GM23338 (cell line): ENCODE data around the gene UBN1. TPM values are rescaled to one million over a fixed set of nuclear protein-coding genes. Genes with fewer than 3 reads are reported as not detected.

Experiments used
- ATAC-seq: fragments of 200-7000 bp; cut with Tn5 transposase; 3 replicates; pipeline ENCODE4 v1.9.1; 2020
- DNase-seq: peaks from one replicate; pipeline ENCODE4 v3.0.0-alpha.2; 2015; ENCODE audit warnings: low spot score
- H2AFZ ChIP-seq: fragments of 200-600 bp; sonication (generic); 2 replicates; pipeline ENCODE4 v1.8.0; 2016; ENCODE audit warnings: antibody characterized with exemption, mild to moderate bottlenecking, moderate library complexity
- H3F3A ChIP-seq: fragments of 200-600 bp; sonication (generic); replicated peaks from 2 replicates; pipeline ENCODE4 v1.8.0; 2017; ENCODE audit warnings: antibody characterized with exemption, mixed run types, low read depth
- H3K27ac ChIP-seq: fragments of 200-600 bp; sonication (generic); 2 replicates; pipeline ENCODE4 v1.6.1; 2016; ENCODE audit warnings: low read depth
- H3K27me3 ChIP-seq: fragments of 200-600 bp; sonication (generic); 2 replicates; pipeline ENCODE4 v1.8.0; 2016; ENCODE audit warnings: mild to moderate bottlenecking, mixed run types, moderate library complexity; ENCODE audit not compliant: insufficient read depth
- H3K36me3 ChIP-seq: fragments of 200-600 bp; sonication (generic); 2 replicates; pipeline ENCODE4 v1.8.0; 2016; ENCODE audit warnings: mild to moderate bottlenecking; ENCODE audit not compliant: insufficient read depth
- H3K4me1 ChIP-seq: fragments of 200-600 bp; sonication (generic); 2 replicates; pipeline ENCODE4 v1.8.0; 2016; ENCODE audit warnings: mild to moderate bottlenecking, moderate library complexity; ENCODE audit not compliant: insufficient read depth
- H3K4me2 ChIP-seq: fragments of 200-600 bp; sonication (generic); 2 replicates; pipeline ENCODE4 v1.7.1; 2017; ENCODE audit warnings: mixed run types
- H3K4me3 ChIP-seq: fragments of 200-600 bp; sonication (generic); 2 replicates; pipeline ENCODE4 v1.6.1; 2016; ENCODE audit warnings: mixed run types
- H3K79me2 ChIP-seq: fragments of 200-600 bp; sonication (generic); replicated peaks from 2 replicates; pipeline ENCODE4 v1.8.0; 2017; ENCODE audit warnings: mild to moderate bottlenecking; ENCODE audit not compliant: insufficient read depth
- H3K9me2 ChIP-seq: fragments of 200-600 bp; sonication (generic); 2 replicates; pipeline ENCODE4 v1.8.0; 2017; ENCODE audit not compliant: insufficient read depth
- H4K20me1 ChIP-seq: fragments of 200-600 bp; sonication (generic); replicated peaks from 2 replicates; pipeline ENCODE4 v1.8.0; 2017; ENCODE audit warnings: mild to moderate bottlenecking; ENCODE audit not compliant: insufficient read depth
- H3K27ac Mint-ChIP-seq: 2 replicates; pipeline ENCODE4 v1.8.0; 2020; ENCODE audit warnings: inconsistent platforms, mild to moderate bottlenecking, moderate library complexity, mixed read lengths
- H3K27me3 Mint-ChIP-seq: 3 replicates; pipeline ENCODE4 v1.8.0; 2022; ENCODE audit warnings: low read depth, mild to moderate bottlenecking, moderate library complexity, mixed read lengths, inconsistent platforms; ENCODE audit not compliant: insufficient read depth, poor library complexity
- H3K36me3 Mint-ChIP-seq: 3 replicates; pipeline ENCODE4 v1.8.0; 2021; ENCODE audit warnings: low read depth, mild to moderate bottlenecking, inconsistent platforms, moderate library complexity, mixed read lengths
- H3K4me1 Mint-ChIP-seq: 3 replicates; pipeline ENCODE4 v1.8.0; 2020; ENCODE audit warnings: mild to moderate bottlenecking, inconsistent platforms, mixed read lengths
- H3K4me3 Mint-ChIP-seq: 3 replicates; pipeline ENCODE4 v1.8.0; 2021; ENCODE audit warnings: moderate library complexity, mild to moderate bottlenecking, inconsistent platforms, mixed read lengths
- H3K9me3 Mint-ChIP-seq: 3 replicates; pipeline ENCODE4 v1.8.0; 2020; ENCODE audit warnings: moderate library complexity, mild to moderate bottlenecking, inconsistent platforms, mixed read lengths
- CREB1 ChIP-seq: fragments of 250-450 bp; sonication (Bioruptor Pico); IDR thresholded peaks from 2 replicates; pipeline ENCODE4 v1.5.0; 2020; ENCODE audit warnings: low read depth, mild to moderate bottlenecking, moderate library complexity
- CTCF ChIP-seq, 2 experiments: fragments of 200-600 bp in 1 of 2; sonication (generic) in 1 of 2; conservative IDR thresholded peaks; 2 replicates each; pipeline versions ENCODE4 v1.5.1 to v1.6.1; 2016 to 2017; ENCODE audit warnings: antibody characterized with exemption in 2 of 2, low read depth in 2 of 2, mild to moderate bottlenecking in 2 of 2, moderate library complexity in 1 of 2
- ETS1 ChIP-seq: IDR thresholded peaks from 2 replicates; pipeline ENCODE4 v1.6.1; 2016; ENCODE audit warnings: antibody characterized with exemption
- EZH2 ChIP-seq: fragments of 200-600 bp; sonication (generic); IDR thresholded peaks from one replicate; pipeline ENCODE4 v1.8.0; 2017; ENCODE audit warnings: antibody characterized with exemption, mild to moderate bottlenecking, low read depth; ENCODE audit not compliant: unreplicated experiment
- EZH2phosphoT487 ChIP-seq: fragments of 200-600 bp; sonication (generic); IDR thresholded peaks from one replicate; pipeline ENCODE4 v1.8.1; 2018; ENCODE audit warnings: antibody characterized with exemption; ENCODE audit not compliant: unreplicated experiment
- JUNB ChIP-seq: IDR thresholded peaks from one replicate; pipeline ENCODE4 v1.6.1; 2016; ENCODE audit warnings: antibody characterized with exemption; ENCODE audit not compliant: unreplicated experiment
- NANOG ChIP-seq: IDR thresholded peaks from 2 replicates; pipeline ENCODE4 v1.6.1; 2016; ENCODE audit warnings: antibody characterized with exemption, borderline replicate concordance
- POLR2AphosphoS5 ChIP-seq: IDR thresholded peaks from 2 replicates; pipeline ENCODE4 v1.6.1; 2016; ENCODE audit warnings: antibody characterized with exemption, low read depth
- REST ChIP-seq: IDR thresholded peaks from one replicate; pipeline ENCODE4 v1.6.1; 2018; ENCODE audit warnings: antibody characterized with exemption; ENCODE audit not compliant: unreplicated experiment
- STAT1 ChIP-seq: IDR thresholded peaks from one replicate; pipeline ENCODE4 v1.6.1; 2016; ENCODE audit warnings: antibody characterized with exemption; ENCODE audit not compliant: unreplicated experiment
- ZNF114 ChIP-seq: fragments of 250-450 bp; sonication (Bioruptor Pico); IDR thresholded peaks from 2 replicates; pipeline ENCODE4 v1.5.0; 2020; ENCODE audit warnings: mild to moderate bottlenecking, moderate library complexity
- ZNF331 ChIP-seq: fragments of 250-450 bp; sonication (Bioruptor Pico); IDR thresholded peaks from 2 replicates; pipeline ENCODE4 v1.5.0; 2020; ENCODE audit warnings: low read depth, mild to moderate bottlenecking, moderate library complexity
- ZNF462 ChIP-seq: fragments of 250-450 bp; sonication (Bioruptor Pico); IDR thresholded peaks from 2 replicates; pipeline ENCODE4 v1.5.0; 2020; ENCODE audit warnings: mild to moderate bottlenecking, moderate library complexity
- polyA plus RNA-seq: library from polyadenylated mRNA; unstranded; fragments of >200 nt; fragmentation: Nextera tagmentation; extraction: Ambion mirVana; gene quantifications from 2 replicates; pipeline ENCODE4 v1.2.1, GENCODE V29; 2016
- total RNA-seq: library from RNA; depleted of rRNA; stranded (reverse); fragments of >200 nt; shearing (Covaris generic); gene quantifications from 2 replicates; pipeline ENCODE4 v1.2.3, GENCODE V29; 2014

The UBN1 gene
- total and polyA plus RNA-seq, 2 experiments from 2014 or later, result 18.3 to 46.8 TPM

- Histone ChIP-seq H3K4me3 (no peak overlapping the region), H4K20me1 (peaks cover 11% of the 10 kb centered on the region; the same call in 1 of the 2 replicates), H3F3A (0 out of 2 replicates have a peak, but pooled peaks cover 16% of the 10 kb centered on the region), H3K27ac (no peak overlapping the region), H3K36me3 (peaks cover 41% of the 10 kb centered on the region), H3K9me2 (no peaks in the 10 kb centered on the region), H2AFZ (no peak overlapping the region), H3K27me3 (no peaks in the 10 kb centered on the region), H3K79me2 (peaks cover 18% of the 10 kb centered on the region), H3K4me2 (no peak overlapping the region), H3K4me1 (no peaks in the 10 kb centered on the region)
- TF ChIP-seq CTCF (conservative IDR thresholded peaks at IDR 0.05; ENCODE audit: low read depth in 2 of 2), result no peak
- no peak for TF ChIP-seq ZNF462 (CRISPR knock-in tag)
- no peak for TF ChIP-seq POLR2AphosphoS5
- TF ChIP-seq NANOG, result no peak
- no peak for TF ChIP-seq ETS1
- TF ChIP-seq EZH2, result no peak
- no peak for TF ChIP-seq CREB1 (CRISPR knock-in tag)
- TF ChIP-seq STAT1, result no peak
- no peak for TF ChIP-seq REST
- no peak for TF ChIP-seq JUNB
- TF ChIP-seq ZNF114 (CRISPR knock-in tag), result no peak
- TF ChIP-seq EZH2phosphoT487, result no peak
- no peak for TF ChIP-seq ZNF331 (CRISPR knock-in tag)
- DNase-seq (no peak), ATAC-seq (no peak)
- Mint-ChIP-seq H3K9me3 (no peaks in the 10 kb centered on the region), H3K27me3 (peaks cover 2% of the 10 kb centered on the region), H3K4me3 (no peak overlapping the region; the same call in 2 of the 3 replicates), H3K4me1 (no peaks in the 10 kb centered on the region), H3K27ac (no peak overlapping the region), H3K36me3 (peaks cover 67% of the 10 kb centered on the region)
Observed at GRCh38 chr16:4836727-4837126, 10.6 kb upstream of the UBN1 start.
